Gastroesophageal sphincter (tissue), 4 donors: ENCODE results near the gene DENND6B. TPM values are rescaled to one million over a fixed set of nuclear protein-coding genes. Genes with fewer than 3 reads are reported as not detected.

Experiments used
- ATAC-seq: fragments of 150-250 bp; one replicate; pipeline ENCODE4 v1.9.1; 2016; ENCODE audit warnings: mild to moderate bottlenecking, moderate library complexity
- H3K27ac ChIP-seq, 4 donors: fragments of 200-600 bp; sonication (generic) in 3 of 4; 1 replicate in 3 of 4; 2 replicates in 1 of 4; pipeline ENCODE4 v1.5.1; 2016 to 2019
- H3K27me3 ChIP-seq: fragments of 200-600 bp; sonication (generic); one replicate; pipeline ENCODE4 v1.5.1; 2019
- H3K36me3 ChIP-seq, 2 donors: fragments of 200-600 bp; sonication (generic); one replicate each; pipeline ENCODE4 v1.5.1; 2019; ENCODE audit warnings: control low read depth in 1 of 2
- H3K4me1 ChIP-seq, 3 donors: fragments of 200-600 bp; sonication (generic); 1 replicate in 2 of 3; 2 replicates in 1 of 3; pipeline ENCODE4 v1.5.1; 2016 to 2019; ENCODE audit warnings: control low read depth in 2 of 3
- H3K4me3 ChIP-seq, 2 donors: fragments of 200-600 bp; sonication (generic); one replicate each; pipeline ENCODE4 v1.5.1; 2019; ENCODE audit warnings: mild to moderate bottlenecking in 1 of 2, moderate library complexity in 1 of 2
- H3K9me3 ChIP-seq, 3 donors: fragments of 200-600 bp; sonication (generic); one replicate each; pipeline ENCODE4 v1.5.1; 2017 to 2019; ENCODE audit warnings: control low read depth in 2 of 3
- CTCF ChIP-seq, 4 experiments: fragments of 200-600 bp in 2 of 4; fragments of 450-650 bp in 2 of 4; sonication (generic) in 1 of 4; IDR thresholded peaks; one replicate each; pipeline ENCODE4 v1.5.1; 2017 to 2019; ENCODE audit warnings: antibody characterized with exemption in 4 of 4, mild to moderate bottlenecking in 2 of 4, moderate library complexity in 2 of 4
- EP300 ChIP-seq: sonication (generic); formaldehyde crosslinking; IDR thresholded peaks from one replicate; pipeline ENCODE4 v1.6.1; 2017; ENCODE audit warnings: antibody characterized with exemption, mild to moderate bottlenecking
- POLR2A ChIP-seq, 2 donors: fragments of 450-650 bp; IDR thresholded peaks; one replicate each; pipeline ENCODE4 v1.6.1; 2017; ENCODE audit warnings: antibody characterized with exemption in 2 of 2, mild to moderate bottlenecking in 2 of 2, moderate library complexity in 1 of 2
- POLR2AphosphoS5 ChIP-seq: sonication (generic); formaldehyde crosslinking; IDR thresholded peaks from one replicate; pipeline ENCODE4 v1.6.1; 2017; ENCODE audit warnings: antibody characterized with exemption
- WGBS, 2 donors: methylation state at CpG; one replicate each; pipeline ENCODE4 v1.1.5; 2018; ENCODE audit warnings: low coverage in 1 of 2; 5-methylcytosine and 5-hydroxymethylcytosine counted together
- total RNA-seq, 4 donors: library from RNA; depleted of rRNA; stranded (reverse); fragments of >200 nt; gene quantifications; one replicate each; pipeline ENCODE4 v1.1.0, GENCODE V29; 2016

Gene DENND6B
- total RNA-seq, 4 donors from 2014 or later: 2.0 to 4.8 (median 2.8) TPM

GRCh38 chr22:50320671-50321325 lies 6.0 kb downstream of the DENND6B start:
- ATAC-seq: no peak
- H3K27ac ChIP-seq: no peak overlapping the region
- H3K4me1 ChIP-seq: peaks cover 0 to 3% (median 0%) of the 10 kb centered on the region in 3 donors
- no CpG with 5 or more reads among the region's 10 CpGs for WGBS, 2 donors
- TF ChIP-seq POLR2AphosphoS5: no peak
- no peak for TF ChIP-seq CTCF (IDR thresholded peaks at IDR 0.05)
- no peak for TF ChIP-seq EP300
- TF ChIP-seq POLR2A (IDR thresholded peaks at IDR 0.05): no peak
- no peaks in the 10 kb centered on the region for H3K27me3 ChIP-seq
- H3K36me3 ChIP-seq: no peaks in the 10 kb centered on the region
- H3K4me3 ChIP-seq: no peak overlapping the region
- H3K9me3 ChIP-seq: no peaks in the 10 kb centered on the region

- Histone ChIP-seq H3K9me3 (no peaks in the 10 kb centered on the region), H3K27ac (no peak overlapping the region), H3K4me1 (no peaks in the 10 kb centered on the region), H3K36me3 (no peaks in the 10 kb centered on the region), H3K27me3 (no peaks in the 10 kb centered on the region), H3K4me3 (no peak overlapping the region)
- 100% methylated on average over 3 to 5 of the region's 8 CpGs for WGBS, 2 donors
- no peak for TF ChIP-seq EP300
- TF ChIP-seq POLR2AphosphoS5: no peak
- no peak for TF ChIP-seq POLR2A (IDR thresholded peaks at IDR 0.05)
- TF ChIP-seq CTCF (IDR thresholded peaks at IDR 0.05): no peak
- ATAC-seq: no peak
Observed at GRCh38 chr22:50320116-50320515, 6.7 kb downstream of the DENND6B start.

DNA sequence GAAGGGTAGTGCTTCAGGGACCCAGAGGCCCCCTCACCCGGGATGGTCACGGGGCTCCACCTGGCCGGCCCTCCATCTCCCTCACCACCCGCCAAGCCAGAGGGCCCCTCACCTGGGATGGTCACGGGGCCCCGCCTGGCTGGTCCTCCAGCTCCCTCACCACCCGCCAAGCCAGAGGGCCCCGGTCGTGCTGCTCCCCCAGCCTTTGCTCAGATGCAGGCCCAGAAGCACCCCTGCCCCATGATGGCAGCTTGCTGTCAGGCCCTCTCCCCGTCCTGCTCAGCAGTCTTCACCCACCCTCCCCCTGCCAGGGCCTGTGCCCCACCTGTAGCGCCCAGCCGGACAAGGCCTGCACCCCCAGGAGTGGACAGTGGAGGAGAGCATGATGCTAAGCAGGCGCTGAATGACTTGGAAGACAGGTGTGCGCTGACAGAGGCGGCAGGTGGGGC lies 7.3 kb downstream of the DENND6B start:
- Histone ChIP-seq H3K4me1 (no peaks in the 10 kb centered on the region), H3K9me3 (no peaks in the 10 kb centered on the region), H3K27ac (no peak overlapping the region), H3K27me3 (no peaks in the 10 kb centered on the region), H3K4me3 (no peak overlapping the region), H3K36me3 (no peaks in the 10 kb centered on the region)
- 93% methylated on average over 8 of the region's 15 CpGs; no CpG with 5 or more reads in 1 of the 2 donors for WGBS, 2 donors
- no peak for ATAC-seq
- TF ChIP-seq POLR2AphosphoS5 (no peak), POLR2A (IDR thresholded peaks at IDR 0.05) (no peak), EP300 (no peak), CTCF (IDR thresholded peaks at IDR 0.05) (no peak)

DNA sequence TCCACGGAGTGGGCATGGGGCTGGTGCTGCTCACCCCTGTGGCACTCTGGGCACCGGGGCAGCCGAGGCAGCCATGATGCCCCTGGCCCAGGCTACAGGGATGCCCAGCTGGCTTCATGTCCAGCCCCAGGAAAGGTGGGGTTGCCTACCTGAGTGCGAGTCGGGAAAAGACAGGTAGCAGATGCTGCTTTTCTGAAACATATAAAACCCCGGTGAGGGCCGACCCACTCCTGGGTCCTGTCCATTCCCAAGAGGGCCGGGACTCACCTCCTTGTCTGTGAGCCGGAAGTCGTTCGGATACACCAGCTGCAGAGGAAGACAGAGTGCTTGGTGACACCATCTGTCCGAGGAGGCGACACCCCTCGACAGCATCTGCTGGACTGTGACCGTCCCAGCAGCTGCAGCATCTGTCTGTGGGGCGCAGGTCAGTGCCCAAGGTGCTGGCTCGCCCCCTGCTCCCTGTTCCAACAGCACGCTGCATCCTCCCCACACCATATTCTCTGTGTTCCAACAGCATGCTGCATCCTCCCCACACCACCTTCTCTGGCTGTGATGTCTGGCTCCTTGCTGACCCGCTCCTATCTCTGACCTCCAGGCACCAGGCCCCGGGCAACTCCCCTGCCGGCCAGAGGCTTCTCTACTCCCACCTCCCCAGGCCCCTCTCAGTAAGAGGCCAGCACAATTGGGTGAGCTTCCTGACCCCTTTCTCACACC lies 8.0 kb downstream of the DENND6B start:
- ATAC-seq: no peak
- Histone ChIP-seq H3K36me3 (no peaks in the 10 kb centered on the region), H3K27ac (no peak overlapping the region), H3K9me3 (no peaks in the 10 kb centered on the region), H3K4me3 (no peak overlapping the region), H3K4me1 (peaks cover 0 to 4% (median 0%) of the 10 kb centered on the region in 3 donors), H3K27me3 (no peaks in the 10 kb centered on the region)
- no peak for TF ChIP-seq POLR2A (IDR thresholded peaks at IDR 0.05)
- TF ChIP-seq CTCF (IDR thresholded peaks at IDR 0.05): no peak
- no peak for TF ChIP-seq EP300
- WGBS, 2 donors: 85 to 100% methylated on average over 3 to 9 of the region's 21 CpGs

DNA sequence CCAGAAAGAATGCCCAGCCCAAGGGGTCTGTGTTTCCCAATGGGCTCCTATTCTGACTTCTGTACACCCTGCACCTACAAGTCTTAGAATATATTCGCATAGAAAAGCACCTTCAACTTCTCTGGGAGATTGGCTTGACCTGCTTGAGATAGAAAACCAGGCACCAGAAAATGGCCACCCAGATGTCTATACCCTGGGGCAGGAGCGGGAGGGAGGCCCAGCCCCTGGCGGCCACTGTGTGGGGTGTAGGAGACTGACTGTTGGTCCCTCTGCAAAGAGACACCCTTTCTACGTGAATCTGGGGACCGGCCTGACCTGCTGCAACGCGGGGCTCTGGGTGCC lies 8.5 kb downstream of the DENND6B start:
- H3K4me3 ChIP-seq: no peak overlapping the region
- TF ChIP-seq EP300 (no peak), POLR2AphosphoS5 (no peak), POLR2A (IDR thresholded peaks at IDR 0.05) (no peak), CTCF (IDR thresholded peaks at IDR 0.05) (no peak)
- no peaks in the 10 kb centered on the region for H3K9me3 ChIP-seq
- no CpG with 5 or more reads among the region's 7 CpGs for WGBS, 2 donors
- no peak overlapping the region for H3K27ac ChIP-seq
- no peak for ATAC-seq
- no peaks in the 10 kb centered on the region for H3K27me3 ChIP-seq
- peaks cover 0 to 8% (median 0%) of the 10 kb centered on the region in 3 donors for H3K4me1 ChIP-seq
- H3K36me3 ChIP-seq: no peaks in the 10 kb centered on the region
